ENCODE measurements around the gene KHDC3L. TPM values are rescaled to one million over a fixed set of nuclear protein-coding genes. Genes with fewer than 3 reads are reported as not detected.

The KHDC3L gene
- total and polyA plus RNA-seq, 2 of the 8 experiments (the other 6 are each of a cell fraction or from before 2014, with no cell fraction given): 0.11 TPM; not detected in 1

DNA sequence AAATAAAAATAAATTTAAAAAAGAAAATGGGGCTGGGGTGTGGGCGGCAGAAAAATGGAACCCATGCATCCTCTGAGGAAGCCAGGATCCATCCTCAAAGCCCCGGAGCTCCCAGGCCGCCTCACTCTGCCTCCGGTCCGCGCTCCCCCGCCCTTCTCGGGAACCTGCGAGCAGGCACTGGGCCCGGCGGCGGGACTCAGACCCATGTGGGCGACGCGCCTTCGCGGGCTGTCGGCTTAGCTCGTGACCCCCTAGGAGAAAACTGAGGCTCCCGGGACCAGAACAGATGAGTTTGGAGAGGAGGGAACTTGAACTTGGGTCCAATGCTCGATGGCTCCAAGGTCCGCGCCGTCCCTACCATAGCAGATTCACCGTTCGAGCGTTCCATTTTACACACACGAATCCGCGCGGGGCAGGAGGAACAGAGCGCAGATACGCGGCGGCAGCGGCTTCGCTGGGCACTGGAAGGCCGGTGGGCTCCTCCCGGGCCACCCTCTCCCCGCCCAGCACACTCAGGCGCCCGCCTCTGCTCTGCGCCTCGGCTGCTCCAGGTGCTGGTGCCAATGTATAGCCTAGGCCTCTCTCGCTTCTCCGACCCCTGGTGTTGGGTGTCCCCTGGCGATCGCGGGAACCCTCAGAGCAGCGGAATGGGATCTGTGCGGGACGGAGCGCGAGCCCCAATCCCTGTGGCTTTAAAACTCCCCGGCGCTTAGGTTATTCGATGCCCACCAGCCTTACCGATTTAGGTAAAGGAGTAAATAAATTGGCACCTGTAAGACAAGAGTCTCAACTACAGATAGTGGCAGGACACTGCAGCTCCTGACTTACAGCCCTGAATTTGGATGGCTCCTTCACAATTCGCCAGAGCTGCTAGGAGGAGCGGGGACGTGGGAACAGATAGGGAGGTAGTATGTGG is 47.6 kb upstream of the KHDC3L start (continued):
- TF ChIP-seq RBBP5 (IDR thresholded peaks at IDR 0.05; ENCODE audit: borderline replicate concordance, low read depth, low read length) (no peak), CHD1 (IDR thresholded peaks at IDR 0.05; ENCODE audit: low read depth, low read length) (no peak), BCL11A (IDR thresholded peaks at IDR 0.05; ENCODE audit: low read depth in 2 of 2, low read length in 2 of 2) (no peak), TAF7 (optimal IDR thresholded peaks at IDR 0.05; ENCODE audit: borderline replicate concordance, low read depth, low read length) (no peak), RAD21 (IDR thresholded peaks at IDR 0.05 in 1 of 2, conservative IDR thresholded peaks at IDR 0.05 in 1 of 2; ENCODE audit: low read depth in 2 of 2, low read length in 2 of 2) (no peak)

All from H1 (cell line).